Testis (tissue), 3 donors: ENCODE data around the gene PLSCR1. TPM values are rescaled to one million over a fixed set of nuclear protein-coding genes. Genes with fewer than 3 reads are reported as not detected.

Experiments
- DNase-seq: peaks from one replicate; pipeline ENCODE4 v3.0.0-alpha.2; 2019
- H3K27ac ChIP-seq, 2 donors: fragments of 200-600 bp; sonication (generic); one replicate each; pipeline ENCODE4 v1.5.1; 2019
- H3K27me3 ChIP-seq: fragments of 200-600 bp; sonication (generic); one replicate; pipeline ENCODE4 v1.5.1; 2019
- H3K36me3 ChIP-seq: fragments of 200-600 bp; sonication (generic); one replicate; pipeline ENCODE4 v1.5.1; 2017; ENCODE audit warnings: low read depth; ENCODE audit errors: missing control alignments
- H3K4me1 ChIP-seq: fragments of 200-600 bp; sonication (generic); one replicate; pipeline ENCODE4 v1.5.1; 2019
- H3K4me3 ChIP-seq, 2 donors: fragments of 200-600 bp; sonication (generic); one replicate each; pipeline ENCODE4 v1.5.1; 2017 to 2019
- H3K9me3 ChIP-seq: fragments of 200-600 bp; sonication (generic); one replicate; pipeline ENCODE4 v1.5.1; 2017
- POLR2A ChIP-seq: fragments of 450-650 bp; IDR thresholded peaks from one replicate; pipeline ENCODE4 v1.6.1; 2017; ENCODE audit warnings: antibody characterized with exemption, mild to moderate bottlenecking, moderate library complexity
- WGBS, 2 donors: methylation state at CpG; one replicate each; pipeline ENCODE4 v1.1.5; 2018; 5-methylcytosine and 5-hydroxymethylcytosine counted together
- intact Hi-C: fragments of 100-400 bp; cut with DNase I; formaldehyde crosslinking; loops from one replicate; pipeline ENCODE4 v1.15.1; 2023; ENCODE audit warnings: low total_unique reads
- polyA plus RNA-seq: library from polyadenylated mRNA; stranded (reverse); fragments of 350-450 nt; fragmentation: Illumina TruSeq; extraction: RNeasy Lipid Tissue Mini Kit (QIAGEN cat#74804); gene quantifications from one replicate; pipeline ENCODE4 v1.2.3, GENCODE V29; 2014; ENCODE audit warnings: low read depth, low replicate concordance; ENCODE audit not compliant: insufficient read depth
- total RNA-seq, 2 donors: library from RNA; depleted of rRNA; stranded (reverse); fragments of >200 nt; gene quantifications; one replicate each; pipeline ENCODE4 v1.2.3, GENCODE V29; 2016
- TF ChIP-seq, protein P1 (sequence below), 3 experiments: fragments of 450-650 bp in 2 of 3; fragments of 200-600 bp in 1 of 3; sonication (generic) in 1 of 3; IDR thresholded peaks; one replicate each; pipeline ENCODE4 v1.5.1; 2016 to 2019; ENCODE audit warnings: antibody characterized with exemption in 3 of 3, mild to moderate bottlenecking in 2 of 3, moderate library complexity in 1 of 3

Gene PLSCR1
- total and polyA plus RNA-seq, 3 donors from 2014 or later, result 32.1 to 83.4 (median 46.9) TPM

- H3K9me3 ChIP-seq, result no peaks in the 10 kb centered on the region
- no peak for TF ChIP-seq POLR2A
- TF ChIP-seq, protein P1, sequence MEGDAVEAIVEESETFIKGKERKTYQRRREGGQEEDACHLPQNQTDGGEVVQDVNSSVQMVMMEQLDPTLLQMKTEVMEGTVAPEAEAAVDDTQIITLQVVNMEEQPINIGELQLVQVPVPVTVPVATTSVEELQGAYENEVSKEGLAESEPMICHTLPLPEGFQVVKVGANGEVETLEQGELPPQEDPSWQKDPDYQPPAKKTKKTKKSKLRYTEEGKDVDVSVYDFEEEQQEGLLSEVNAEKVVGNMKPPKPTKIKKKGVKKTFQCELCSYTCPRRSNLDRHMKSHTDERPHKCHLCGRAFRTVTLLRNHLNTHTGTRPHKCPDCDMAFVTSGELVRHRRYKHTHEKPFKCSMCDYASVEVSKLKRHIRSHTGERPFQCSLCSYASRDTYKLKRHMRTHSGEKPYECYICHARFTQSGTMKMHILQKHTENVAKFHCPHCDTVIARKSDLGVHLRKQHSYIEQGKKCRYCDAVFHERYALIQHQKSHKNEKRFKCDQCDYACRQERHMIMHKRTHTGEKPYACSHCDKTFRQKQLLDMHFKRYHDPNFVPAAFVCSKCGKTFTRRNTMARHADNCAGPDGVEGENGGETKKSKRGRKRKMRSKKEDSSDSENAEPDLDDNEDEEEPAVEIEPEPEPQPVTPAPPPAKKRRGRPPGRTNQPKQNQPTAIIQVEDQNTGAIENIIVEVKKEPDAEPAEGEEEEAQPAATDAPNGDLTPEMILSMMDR (IDR thresholded peaks at IDR 0.05), result no peak
- H3K4me3 ChIP-seq, result no peak overlapping the region
- no peak overlapping the region for H3K27ac ChIP-seq
- no peaks in the 10 kb centered on the region for H3K4me1 ChIP-seq
- 88 to 89% methylated on average over 2 of the region's 2 CpGs for WGBS, 2 donors
- no peak for DNase-seq
- H3K36me3 ChIP-seq, result no peaks in the 10 kb centered on the region
- intact Hi-C loops, result no loop called here
- H3K27me3 ChIP-seq, result no peaks in the 10 kb centered on the region
These were observed 16.3 kb upstream of the PLSCR1 start for GRCh38 chr3:146560678-146561077.

- Histone ChIP-seq H3K36me3 (no peaks in the 10 kb centered on the region), H3K27me3 (no peaks in the 10 kb centered on the region), H3K9me3 (no peaks in the 10 kb centered on the region), H3K4me3 (no peak overlapping the region), H3K27ac (no peak overlapping the region), H3K4me1 (no peaks in the 10 kb centered on the region)
- DNase-seq, result no peak
- intact Hi-C loops, result no loop called here
- 83 to 94% methylated on average over 3 of the region's 3 CpGs for WGBS, 2 donors
- no peak for TF ChIP-seq POLR2A
- TF ChIP-seq, protein P1 (IDR thresholded peaks at IDR 0.05), result no peak
These were observed 15.0 kb upstream of the PLSCR1 start for GRCh38 chr3:146559388-146559787.

DNA sequence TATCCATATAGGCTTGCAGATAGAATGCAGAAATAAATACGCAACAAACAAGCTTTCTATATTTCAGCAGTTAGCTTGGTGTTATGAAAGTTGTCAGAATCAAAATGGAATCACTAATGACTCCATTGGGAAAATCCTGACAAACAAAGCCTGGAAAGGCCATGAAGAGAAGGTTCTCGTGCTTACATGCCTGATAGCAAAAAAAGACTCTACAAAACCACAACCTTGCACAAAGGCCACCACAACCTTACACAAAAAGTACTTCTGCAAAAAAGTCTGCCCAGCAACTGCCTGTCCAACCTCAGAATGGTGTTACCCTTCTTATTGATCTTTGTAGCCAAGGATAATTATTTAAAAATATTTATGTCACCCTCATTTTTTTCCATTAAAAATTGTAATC, 14.4 kb upstream of the PLSCR1 start:
- 82 to 84% methylated on average over 2 of the region's 2 CpGs for WGBS, 2 donors
- H3K4me1 ChIP-seq, result no peaks in the 10 kb centered on the region
- intact Hi-C loops, result no loop called here
- H3K36me3 ChIP-seq, result no peaks in the 10 kb centered on the region
- TF ChIP-seq, protein P1 (IDR thresholded peaks at IDR 0.05), result no peak
- no peak for TF ChIP-seq POLR2A
- no peak overlapping the region for H3K4me3 ChIP-seq
- H3K9me3 ChIP-seq, result no peaks in the 10 kb centered on the region
- no peak overlapping the region for H3K27ac ChIP-seq
- H3K27me3 ChIP-seq, result no peaks in the 10 kb centered on the region
- DNase-seq, result no peak

- Histone ChIP-seq H3K4me1 (no peaks in the 10 kb centered on the region), H3K27ac (no peak overlapping the region), H3K4me3 (no peak overlapping the region), H3K9me3 (no peaks in the 10 kb centered on the region), H3K36me3 (no peaks in the 10 kb centered on the region), H3K27me3 (no peaks in the 10 kb centered on the region)
- DNase-seq, result no peak
- 84 to 86% methylated on average over 4 of the region's 4 CpGs for WGBS, 2 donors
- TF ChIP-seq POLR2A, result no peak
- TF ChIP-seq, protein P1 (IDR thresholded peaks at IDR 0.05), result no peak
- intact Hi-C loops, result no loop called here
These were observed 13.3 kb upstream of the PLSCR1 start for GRCh38 chr3:146557745-146558144.

DNA sequence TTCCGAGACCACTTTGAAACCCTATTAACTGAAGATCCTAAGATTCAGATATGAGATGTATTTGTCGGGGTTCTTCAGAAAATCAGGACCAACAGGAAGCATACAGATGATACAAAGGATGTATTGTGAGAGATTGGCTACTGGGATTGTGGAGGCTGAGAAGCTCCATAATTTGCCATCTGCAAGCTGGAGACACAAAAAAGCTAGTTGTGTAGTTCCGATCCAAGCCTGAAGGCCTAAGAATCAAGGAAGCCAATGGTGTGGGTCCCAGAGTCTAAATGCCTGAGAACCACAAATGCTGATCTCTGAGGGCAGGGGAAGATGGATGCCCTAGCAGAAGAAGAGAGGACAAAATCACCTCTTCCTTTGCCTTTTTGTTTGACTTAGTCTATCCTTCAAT, 10.9 kb upstream of the PLSCR1 start:
- intact Hi-C loops, result no loop called here
- DNase-seq, result no peak
- 90 to 93% methylated on average over 3 of the region's 3 CpGs for WGBS, 2 donors
- Histone ChIP-seq H3K27ac (no peak overlapping the region), H3K27me3 (no peaks in the 10 kb centered on the region), H3K36me3 (no peaks in the 10 kb centered on the region), H3K4me3 (no peak overlapping the region), H3K4me1 (no peaks in the 10 kb centered on the region), H3K9me3 (no peaks in the 10 kb centered on the region)
- TF ChIP-seq POLR2A, result no peak
- TF ChIP-seq, protein P1 (IDR thresholded peaks at IDR 0.05), result no peak
